SK-N-SH treated with all-trans-retinoic acid at 6 μM for 48 hours (cell line): ENCODE results near the gene BBOF1.
"Not testable (repeated sequence)": the region's sequence is repeated elsewhere in the genome, so short reads cannot be mapped to it uniquely, and the experiment has no call there.

Source experiments
- ATAC-seq: fragments of 200-7000 bp; cut with Tn5 transposase; 3 replicates; pipeline ENCODE4 v1.9.1; 2020; ENCODE audit warnings: mild to moderate bottlenecking, moderate library complexity
- ARNTL ChIP-seq: fragments of 450-650 bp; formaldehyde crosslinking; IDR thresholded peaks from 2 replicates; pipeline ENCODE4 v1.5.0; 2020; ENCODE audit warnings: low read depth, mild to moderate bottlenecking, moderate library complexity, borderline replicate concordance
- BACH2 ChIP-seq: fragments of 250-450 bp; sonication (Bioruptor Pico); IDR thresholded peaks from 2 replicates; pipeline ENCODE4 v1.9.0; 2021; ENCODE audit warnings: mild to moderate bottlenecking, borderline replicate concordance
- CSDC2 ChIP-seq: fragments of 250-450 bp; sonication (Bioruptor Pico); IDR thresholded peaks from 2 replicates; pipeline ENCODE4 v1.5.0; 2020; ENCODE audit warnings: mild to moderate bottlenecking, moderate library complexity
- ESRRG ChIP-seq: fragments of 250-450 bp; sonication (Bioruptor Pico); IDR thresholded peaks from 2 replicates; pipeline ENCODE4 v1.6.1; 2021; ENCODE audit warnings: mild to moderate bottlenecking
- GLIS3 ChIP-seq: fragments of 250-450 bp; sonication (Bioruptor Pico); IDR thresholded peaks from 2 replicates; pipeline ENCODE4 v1.5.0; 2020; ENCODE audit warnings: mild to moderate bottlenecking, moderate library complexity
- OSR1 ChIP-seq: fragments of 250-450 bp; sonication (Bioruptor Pico); IDR thresholded peaks from 2 replicates; pipeline ENCODE4 v1.8.0; 2022; ENCODE audit warnings: moderate library complexity, mild to moderate bottlenecking, inconsistent platforms
- PPARA ChIP-seq: fragments of 250-450 bp; sonication (Bioruptor Pico); IDR thresholded peaks from 2 replicates; pipeline ENCODE4 v1.5.0; 2020; ENCODE audit warnings: mild to moderate bottlenecking, borderline replicate concordance
- RARB ChIP-seq: fragments of 250-450 bp; sonication (Bioruptor Pico); IDR thresholded peaks from 2 replicates; pipeline ENCODE4 v1.8.0; 2021; ENCODE audit warnings: mild to moderate bottlenecking, moderate library complexity
- SNAI2 ChIP-seq: fragments of 250-450 bp; sonication (Bioruptor Pico); IDR thresholded peaks from 2 replicates; pipeline ENCODE4 v1.5.0; 2020; ENCODE audit warnings: mild to moderate bottlenecking, moderate library complexity
- TCF4 ChIP-seq: fragments of 250-450 bp; sonication (Bioruptor Pico); IDR thresholded peaks from 2 replicates; pipeline ENCODE4 v1.8.0; 2021; ENCODE audit warnings: mild to moderate bottlenecking, moderate library complexity, borderline replicate concordance
- TOX ChIP-seq: fragments of 250-450 bp; sonication (Bioruptor Pico); IDR thresholded peaks from 2 replicates; pipeline ENCODE4 v1.8.0; 2021; ENCODE audit warnings: mild to moderate bottlenecking, moderate library complexity, borderline replicate concordance
- ZC3H10 ChIP-seq: fragments of 250-450 bp; sonication (Bioruptor Pico); IDR thresholded peaks from 2 replicates; pipeline ENCODE4 v1.5.1; 2021; ENCODE audit warnings: mild to moderate bottlenecking, moderate library complexity
- ZFP3 ChIP-seq: fragments of 250-450 bp; sonication (Bioruptor Pico); IDR thresholded peaks from 2 replicates; pipeline ENCODE4 v1.5.0; 2020; ENCODE audit warnings: mild to moderate bottlenecking, moderate library complexity
- ZFP30 ChIP-seq: fragments of 450-650 bp; formaldehyde crosslinking; IDR thresholded peaks from 2 replicates; pipeline ENCODE4 v1.5.0; 2022; ENCODE audit warnings: mild to moderate bottlenecking, moderate library complexity
- ZNF565 ChIP-seq: fragments of 450-650 bp; formaldehyde crosslinking; conservative IDR thresholded peaks from 2 replicates; pipeline ENCODE4 v1.5.0; 2020; ENCODE audit warnings: low read depth, mild to moderate bottlenecking, moderate library complexity
- ZNF70 ChIP-seq: fragments of 450-650 bp; formaldehyde crosslinking; IDR thresholded peaks from 2 replicates; pipeline ENCODE4 v1.5.0; 2020; ENCODE audit warnings: mild to moderate bottlenecking, moderate library complexity
- ZNF8 ChIP-seq: fragments of 450-650 bp; formaldehyde crosslinking; IDR thresholded peaks from 2 replicates; pipeline ENCODE4 v1.5.0; 2020; ENCODE audit warnings: mild to moderate bottlenecking, moderate library complexity
- TF ChIP-seq, protein P1 (sequence below): fragments of 250-450 bp; sonication (Bioruptor Pico); IDR thresholded peaks from 2 replicates; pipeline ENCODE4 v1.8.0; 2020; ENCODE audit warnings: mild to moderate bottlenecking, moderate library complexity, borderline replicate concordance
- TF ChIP-seq, protein P2 (sequence below): fragments of 250-450 bp; sonication (Bioruptor Pico); IDR thresholded peaks from 2 replicates; pipeline ENCODE4 v1.5.1; 2021; ENCODE audit warnings: mild to moderate bottlenecking, moderate library complexity
- TF ChIP-seq, protein P3 (sequence below): fragments of 250-450 bp; sonication (Bioruptor Pico); IDR thresholded peaks from 2 replicates; pipeline ENCODE4 v1.5.0; 2020; ENCODE audit warnings: mild to moderate bottlenecking, moderate library complexity

BBOF1 gene

DNA sequence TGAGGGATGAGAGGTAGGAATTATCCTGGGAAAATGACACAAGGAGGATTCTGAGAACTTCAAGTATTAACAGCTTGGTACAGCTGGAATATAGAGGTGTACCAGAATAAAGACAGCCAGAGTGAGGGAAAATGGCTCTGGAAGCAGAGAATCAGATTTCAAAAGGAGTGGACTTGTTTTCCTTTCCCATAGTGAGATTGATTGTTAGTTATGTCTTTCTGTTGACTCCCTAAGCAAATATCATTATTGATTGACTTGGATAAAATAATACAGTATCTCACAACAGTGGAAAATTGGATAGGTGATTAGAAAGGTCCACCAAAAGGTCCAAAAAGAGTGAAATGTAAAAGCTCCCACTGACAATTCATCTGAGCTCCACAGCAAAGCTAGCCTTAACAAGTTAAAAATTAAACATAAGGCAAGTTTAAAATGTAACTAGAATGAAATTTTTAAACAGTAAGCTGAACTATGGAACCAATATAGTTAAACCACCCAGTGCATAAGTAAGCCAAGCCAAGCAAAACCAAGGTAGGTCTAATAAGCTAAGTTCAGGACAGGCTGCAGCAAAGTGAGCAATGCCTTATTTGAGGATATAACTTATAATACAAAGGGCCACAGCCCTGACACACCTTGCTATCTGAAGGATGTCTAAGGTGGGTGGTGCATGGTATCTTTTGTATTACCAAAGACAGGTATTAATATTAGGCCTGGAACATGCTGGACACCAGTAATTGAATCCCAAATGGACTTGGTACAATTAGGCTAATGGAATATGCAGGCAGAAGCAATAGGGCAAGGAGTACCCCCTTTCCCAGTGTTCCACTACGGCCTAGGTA is 21.8 kb upstream of the BBOF1 start:
- TF ChIP-seq ARNTL (CRISPR knock-in tag) (no peak), OSR1 (CRISPR knock-in tag) (no peak), ZC3H10 (CRISPR knock-in tag) (no peak), BACH2 (no peak), ZFP3 (no peak), SNAI2 (CRISPR knock-in tag) (no peak)
- TF ChIP-seq, protein P1, sequence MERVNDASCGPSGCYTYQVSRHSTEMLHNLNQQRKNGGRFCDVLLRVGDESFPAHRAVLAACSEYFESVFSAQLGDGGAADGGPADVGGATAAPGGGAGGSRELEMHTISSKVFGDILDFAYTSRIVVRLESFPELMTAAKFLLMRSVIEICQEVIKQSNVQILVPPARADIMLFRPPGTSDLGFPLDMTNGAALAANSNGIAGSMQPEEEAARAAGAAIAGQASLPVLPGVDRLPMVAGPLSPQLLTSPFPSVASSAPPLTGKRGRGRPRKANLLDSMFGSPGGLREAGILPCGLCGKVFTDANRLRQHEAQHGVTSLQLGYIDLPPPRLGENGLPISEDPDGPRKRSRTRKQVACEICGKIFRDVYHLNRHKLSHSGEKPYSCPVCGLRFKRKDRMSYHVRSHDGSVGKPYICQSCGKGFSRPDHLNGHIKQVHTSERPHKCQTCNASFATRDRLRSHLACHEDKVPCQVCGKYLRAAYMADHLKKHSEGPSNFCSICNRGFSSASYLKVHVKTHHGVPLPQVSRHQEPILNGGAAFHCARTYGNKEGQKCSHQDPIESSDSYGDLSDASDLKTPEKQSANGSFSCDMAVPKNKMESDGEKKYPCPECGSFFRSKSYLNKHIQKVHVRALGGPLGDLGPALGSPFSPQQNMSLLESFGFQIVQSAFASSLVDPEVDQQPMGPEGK (CRISPR knock-in tag), result no peak

DNA sequence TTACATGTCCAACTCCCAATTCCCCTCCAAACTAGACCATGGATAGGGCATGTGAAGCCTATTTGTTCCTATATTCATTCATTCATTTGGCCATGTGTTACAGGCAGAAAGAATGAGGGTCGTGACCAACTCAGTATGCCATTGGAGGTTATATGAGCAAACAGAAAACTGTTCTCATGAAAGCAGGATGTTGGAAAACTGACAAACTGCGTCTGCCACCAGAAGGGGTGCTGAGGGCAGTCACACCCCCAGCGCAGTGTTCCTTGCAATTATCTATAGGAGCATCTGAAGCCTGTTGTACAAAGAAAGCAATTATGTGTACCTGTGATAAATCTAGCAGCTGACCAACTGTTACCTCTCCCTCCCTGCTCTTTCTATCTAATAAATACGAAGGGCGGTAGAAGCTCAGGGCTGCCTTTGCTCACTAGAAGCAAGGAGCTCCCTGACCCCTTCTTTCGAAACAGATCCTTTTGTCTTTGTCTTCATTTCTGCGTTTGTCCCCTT is 21.2 kb upstream of the BBOF1 start:
- no peak for ATAC-seq
- TF ChIP-seq, protein P1 (CRISPR knock-in tag), result no peak
- no peak for TF ChIP-seq ZNF70 (CRISPR knock-in tag)
- no peak for TF ChIP-seq CSDC2
- TF ChIP-seq GLIS3 (CRISPR knock-in tag), result no peak
- no peak for TF ChIP-seq ESRRG (CRISPR knock-in tag)
- TF ChIP-seq ZFP3, result no peak
- no peak for TF ChIP-seq PPARA (CRISPR knock-in tag)
- TF ChIP-seq ZNF565 (CRISPR knock-in tag), result no peak
- no peak for TF ChIP-seq OSR1 (CRISPR knock-in tag)
- TF ChIP-seq ZC3H10 (CRISPR knock-in tag), result no peak
- TF ChIP-seq, protein P2, sequence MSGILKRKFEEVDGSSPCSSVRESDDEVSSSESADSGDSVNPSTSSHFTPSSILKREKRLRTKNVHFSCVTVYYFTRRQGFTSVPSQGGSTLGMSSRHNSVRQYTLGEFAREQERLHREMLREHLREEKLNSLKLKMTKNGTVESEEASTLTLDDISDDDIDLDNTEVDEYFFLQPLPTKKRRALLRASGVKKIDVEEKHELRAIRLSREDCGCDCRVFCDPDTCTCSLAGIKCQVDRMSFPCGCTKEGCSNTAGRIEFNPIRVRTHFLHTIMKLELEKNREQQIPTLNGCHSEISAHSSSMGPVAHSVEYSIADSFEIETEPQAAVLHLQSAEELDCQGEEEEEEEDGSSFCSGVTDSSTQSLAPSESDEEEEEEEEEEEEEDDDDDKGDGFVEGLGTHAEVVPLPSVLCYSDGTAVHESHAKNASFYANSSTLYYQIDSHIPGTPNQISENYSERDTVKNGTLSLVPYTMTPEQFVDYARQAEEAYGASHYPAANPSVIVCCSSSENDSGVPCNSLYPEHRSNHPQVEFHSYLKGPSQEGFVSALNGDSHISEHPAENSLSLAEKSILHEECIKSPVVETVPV (CRISPR knock-in tag), result no peak
- no peak for TF ChIP-seq RARB (CRISPR knock-in tag)
- no peak for TF ChIP-seq TCF4
- no peak for TF ChIP-seq ZNF8 (CRISPR knock-in tag)
- no peak for TF ChIP-seq ZFP30 (CRISPR knock-in tag)
- TF ChIP-seq SNAI2 (CRISPR knock-in tag), result no peak

More for the DNA sequence above, 21.8 kb upstream of the BBOF1 start:
- no peak for ATAC-seq

DNA sequence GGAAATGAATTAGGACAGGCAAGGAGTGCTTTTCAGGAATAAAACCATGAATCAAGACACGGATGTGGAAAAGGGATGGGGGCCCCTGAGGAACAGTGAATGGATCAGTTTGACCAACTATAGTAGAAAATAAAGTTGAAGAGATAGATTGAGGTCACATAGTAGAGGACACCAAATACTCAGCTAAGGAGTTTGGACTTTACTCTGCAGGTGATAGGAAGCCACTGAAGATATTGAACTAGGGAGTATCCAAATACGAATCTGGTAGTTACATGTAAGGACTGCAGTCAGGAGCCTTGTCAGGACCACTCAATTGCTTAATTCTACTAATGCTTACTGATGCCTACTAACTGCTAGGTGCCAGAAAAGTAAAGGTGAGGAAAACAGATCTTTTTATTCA is 20.4 kb upstream of the BBOF1 start:
- ATAC-seq, result no peak
- TF ChIP-seq, protein P3, sequence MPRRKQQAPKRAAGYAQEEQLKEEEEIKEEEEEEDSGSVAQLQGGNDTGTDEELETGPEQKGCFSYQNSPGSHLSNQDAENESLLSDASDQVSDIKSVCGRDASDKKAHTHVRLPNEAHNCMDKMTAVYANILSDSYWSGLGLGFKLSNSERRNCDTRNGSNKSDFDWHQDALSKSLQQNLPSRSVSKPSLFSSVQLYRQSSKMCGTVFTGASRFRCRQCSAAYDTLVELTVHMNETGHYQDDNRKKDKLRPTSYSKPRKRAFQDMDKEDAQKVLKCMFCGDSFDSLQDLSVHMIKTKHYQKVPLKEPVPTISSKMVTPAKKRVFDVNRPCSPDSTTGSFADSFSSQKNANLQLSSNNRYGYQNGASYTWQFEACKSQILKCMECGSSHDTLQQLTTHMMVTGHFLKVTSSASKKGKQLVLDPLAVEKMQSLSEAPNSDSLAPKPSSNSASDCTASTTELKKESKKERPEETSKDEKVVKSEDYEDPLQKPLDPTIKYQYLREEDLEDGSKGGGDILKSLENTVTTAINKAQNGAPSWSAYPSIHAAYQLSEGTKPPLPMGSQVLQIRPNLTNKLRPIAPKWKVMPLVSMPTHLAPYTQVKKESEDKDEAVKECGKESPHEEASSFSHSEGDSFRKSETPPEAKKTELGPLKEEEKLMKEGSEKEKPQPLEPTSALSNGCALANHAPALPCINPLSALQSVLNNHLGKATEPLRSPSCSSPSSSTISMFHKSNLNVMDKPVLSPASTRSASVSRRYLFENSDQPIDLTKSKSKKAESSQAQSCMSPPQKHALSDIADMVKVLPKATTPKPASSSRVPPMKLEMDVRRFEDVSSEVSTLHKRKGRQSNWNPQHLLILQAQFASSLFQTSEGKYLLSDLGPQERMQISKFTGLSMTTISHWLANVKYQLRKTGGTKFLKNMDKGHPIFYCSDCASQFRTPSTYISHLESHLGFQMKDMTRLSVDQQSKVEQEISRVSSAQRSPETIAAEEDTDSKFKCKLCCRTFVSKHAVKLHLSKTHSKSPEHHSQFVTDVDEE (CRISPR knock-in tag), result no peak
- TF ChIP-seq TOX (CRISPR knock-in tag) (no peak), TCF4 (no peak), RARB (CRISPR knock-in tag) (no peak)
- TF ChIP-seq, protein P1 (CRISPR knock-in tag), result no peak

DNA sequence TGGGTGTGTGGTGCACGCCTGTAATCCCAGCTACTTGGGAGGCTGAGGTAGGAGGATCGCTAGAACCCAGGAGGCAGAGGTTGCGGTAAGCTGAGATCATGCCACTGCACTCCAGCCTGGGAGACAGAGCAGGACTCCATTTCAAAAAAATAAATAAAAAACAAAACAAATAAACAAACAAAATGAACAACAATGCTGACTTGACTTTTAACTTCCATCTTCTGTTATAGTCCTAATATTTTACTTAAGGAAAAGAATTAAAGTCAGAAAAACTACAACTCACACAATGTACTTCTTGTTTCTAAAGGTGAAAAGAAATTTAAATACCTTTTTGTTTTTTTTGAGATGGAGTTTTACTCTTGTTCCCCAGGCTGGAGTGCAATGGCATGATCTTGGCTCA is 13.5 kb upstream of the BBOF1 start:
- not testable (repeated sequence) for ATAC-seq
